Ascending aorta (tissue), 2 donors: ENCODE results near the gene ENPP3. TPM values are rescaled to one million over a fixed set of nuclear protein-coding genes. Genes with fewer than 3 reads are reported as not detected.

Experiments
- DNase-seq, 2 donors: peaks; one replicate each; pipeline ENCODE4 v3.0.0-alpha.2; 2019; ENCODE audit warnings: low spot score in 2 of 2
- H3K27ac ChIP-seq, 2 donors: fragments of 200-600 bp; sonication (generic); one replicate each; pipeline ENCODE4 v1.5.1; 2016 to 2017; ENCODE audit warnings: mild to moderate bottlenecking in 1 of 2
- H3K27me3 ChIP-seq: fragments of 200-600 bp; sonication (generic); one replicate; pipeline ENCODE4 v1.5.1; 2017
- H3K36me3 ChIP-seq, 2 donors: fragments of 200-600 bp; sonication (generic); one replicate each; pipeline ENCODE4 v1.5.1; 2016
- H3K4me1 ChIP-seq, 2 donors: fragments of 200-600 bp; sonication (generic); one replicate each; pipeline ENCODE4 v1.5.1; 2016 to 2017; ENCODE audit warnings: mild to moderate bottlenecking in 1 of 2
- H3K4me3 ChIP-seq, 2 donors: fragments of 200-600 bp; sonication (generic); one replicate each; pipeline ENCODE4 v1.5.1; 2016 to 2017; ENCODE audit warnings: mild to moderate bottlenecking in 1 of 2
- H3K9me3 ChIP-seq, 2 donors: fragments of 200-600 bp; sonication (generic); one replicate each; pipeline ENCODE4 v1.5.1; 2016
- CTCF ChIP-seq, 3 experiments: fragments of 200-600 bp in 2 of 3; fragments of 450-650 bp in 1 of 3; sonication (generic) in 2 of 3; IDR thresholded peaks; one replicate each; pipeline ENCODE4 v1.5.1; 2016 to 2019; ENCODE audit warnings: antibody characterized with exemption in 3 of 3, mild to moderate bottlenecking in 1 of 3, moderate library complexity in 1 of 3
- intact Hi-C: fragments of 100-400 bp; cut with DNase I; formaldehyde crosslinking; loops from one replicate; pipeline ENCODE4 v1.15.1; 2023
- total RNA-seq: library from RNA; depleted of rRNA; stranded (reverse); fragments of >200 nt; gene quantifications from one replicate; pipeline ENCODE4 v1.1.0, GENCODE V29; 2016

ENPP3 gene
- total RNA-seq, 1 donor from 2014 or later, result not detected

DNA sequence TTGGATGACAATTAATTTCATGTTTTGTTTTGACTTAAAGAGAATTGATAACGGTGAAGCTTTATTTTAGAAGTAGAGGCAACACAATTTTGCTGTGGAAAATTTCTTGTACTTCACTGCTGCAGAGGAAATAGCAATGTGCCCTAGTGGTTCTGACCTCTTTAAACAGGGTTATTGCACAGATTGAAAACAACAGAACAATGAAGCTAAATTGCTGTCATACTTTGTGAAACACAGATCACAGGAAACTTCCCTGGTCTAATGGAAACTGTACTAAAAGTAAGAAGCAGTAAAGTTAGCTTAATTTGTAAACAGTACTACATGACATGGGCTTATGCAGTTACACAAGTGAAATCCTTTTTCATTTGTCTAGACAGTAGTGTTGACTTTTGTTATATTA is 32.8 kb downstream of the ENPP3 start:
- TF ChIP-seq CTCF (IDR thresholded peaks at IDR 0.05), result no peak
- intact Hi-C loops, result no loop called here
- Histone ChIP-seq H3K9me3 (no peaks in the 10 kb centered on the region), H3K4me3 (no peak overlapping the region), H3K27ac (no peak overlapping the region), H3K27me3 (no peaks in the 10 kb centered on the region), H3K36me3 (no peaks in the 10 kb centered on the region), H3K4me1 (no peaks in the 10 kb centered on the region)
- no peak for DNase-seq

DNA sequence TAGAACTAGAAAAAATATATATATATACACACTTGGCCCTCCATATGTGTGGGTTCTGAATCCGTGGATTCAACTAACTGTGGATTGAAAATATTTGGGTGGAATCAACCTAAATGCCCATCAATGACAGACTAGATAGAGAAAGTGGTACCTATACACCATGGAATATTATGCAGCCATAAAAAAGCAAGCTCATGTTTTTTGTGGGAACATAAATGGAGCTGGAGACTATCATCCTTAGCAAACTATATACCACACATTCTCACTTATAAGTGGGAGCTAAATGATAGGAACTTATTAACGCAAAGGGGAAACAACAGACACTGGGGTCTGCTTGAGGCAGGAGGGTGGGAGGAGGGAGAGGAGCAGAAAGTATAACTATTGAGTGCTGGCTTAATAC is 36.1 kb downstream of the ENPP3 start:
- Histone ChIP-seq H3K4me3 (no peak overlapping the region), H3K36me3 (no peaks in the 10 kb centered on the region), H3K4me1 (no peaks in the 10 kb centered on the region), H3K27ac (no peak overlapping the region), H3K9me3 (no peaks in the 10 kb centered on the region), H3K27me3 (no peaks in the 10 kb centered on the region)
- TF ChIP-seq CTCF (IDR thresholded peaks at IDR 0.05), result no peak
- intact Hi-C loops, result no loop called here
- no peak for DNase-seq

- H3K36me3 ChIP-seq, result no peaks in the 10 kb centered on the region
- no peaks in the 10 kb centered on the region for H3K9me3 ChIP-seq
- intact Hi-C loops, result no loop called here
- no peak for TF ChIP-seq CTCF (IDR thresholded peaks at IDR 0.05)
- DNase-seq, result no peak
- no peaks in the 10 kb centered on the region for H3K4me1 ChIP-seq
- H3K27me3 ChIP-seq, result no peaks in the 10 kb centered on the region
- no peak overlapping the region for H3K4me3 ChIP-seq
- no peak overlapping the region for H3K27ac ChIP-seq
Measured at GRCh38 chr6:131678442-131678841, 41.3 kb downstream of the ENPP3 start.

GRCh38 chr6:131680868-131681267 is 43.8 kb downstream of the ENPP3 start:
- TF ChIP-seq CTCF (IDR thresholded peaks at IDR 0.05), result no peak
- H3K36me3 ChIP-seq, result no peaks in the 10 kb centered on the region
- no peak for DNase-seq
- H3K4me3 ChIP-seq, result no peak overlapping the region
- no peaks in the 10 kb centered on the region for H3K4me1 ChIP-seq
- H3K27me3 ChIP-seq, result no peaks in the 10 kb centered on the region
- H3K9me3 ChIP-seq, result no peaks in the 10 kb centered on the region
- H3K27ac ChIP-seq, result no peak overlapping the region
- intact Hi-C loops, result no loop called here

- intact Hi-C loops, result no loop called here
- Histone ChIP-seq H3K27me3 (no peaks in the 10 kb centered on the region), H3K9me3 (no peaks in the 10 kb centered on the region), H3K27ac (no peak overlapping the region), H3K4me1 (no peaks in the 10 kb centered on the region), H3K4me3 (no peak overlapping the region), H3K36me3 (no peaks in the 10 kb centered on the region)
- TF ChIP-seq CTCF (IDR thresholded peaks at IDR 0.05), result no peak
- no peak for DNase-seq
Measured at GRCh38 chr6:131681585-131681984, 44.5 kb downstream of the ENPP3 start.

DNA sequence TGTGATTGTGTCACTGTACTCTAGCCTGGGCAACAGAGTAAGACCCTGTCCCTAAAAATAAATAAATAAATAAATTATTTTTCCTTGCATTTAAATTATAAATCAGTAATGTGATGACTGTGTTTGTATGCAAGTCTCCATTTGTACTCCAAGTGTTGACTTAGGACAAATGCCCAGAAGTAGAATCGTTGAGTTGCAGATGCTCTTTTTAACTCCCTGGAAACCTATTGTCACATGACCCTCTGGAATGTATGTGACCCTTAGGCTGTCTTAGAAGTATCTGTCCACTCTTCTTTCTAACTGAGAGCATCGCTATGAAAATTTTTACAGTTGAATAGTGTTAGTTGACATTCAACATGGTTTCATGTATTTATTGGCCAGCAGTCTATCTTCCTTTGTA is 45.3 kb downstream of the ENPP3 start:
- Histone ChIP-seq H3K27me3 (no peaks in the 10 kb centered on the region), H3K4me3 (no peak overlapping the region), H3K36me3 (no peaks in the 10 kb centered on the region), H3K9me3 (no peaks in the 10 kb centered on the region), H3K27ac (no peak overlapping the region), H3K4me1 (no peaks in the 10 kb centered on the region)
- intact Hi-C loops, result no loop called here
- no peak for DNase-seq
- TF ChIP-seq CTCF (IDR thresholded peaks at IDR 0.05), result no peak
